HG02642 (cell line): Measurements from ENCODE around the gene DPYSL4.

Source experiments
- ATAC-seq: cut with Tn5 transposase; IDR thresholded peaks from one replicate; pipeline ENCODE4 v1.9.1; 2021; ENCODE audit warnings: mild to moderate bottlenecking; ENCODE audit not compliant: unreplicated experiment, poor library complexity

DPYSL4 gene

DNA sequence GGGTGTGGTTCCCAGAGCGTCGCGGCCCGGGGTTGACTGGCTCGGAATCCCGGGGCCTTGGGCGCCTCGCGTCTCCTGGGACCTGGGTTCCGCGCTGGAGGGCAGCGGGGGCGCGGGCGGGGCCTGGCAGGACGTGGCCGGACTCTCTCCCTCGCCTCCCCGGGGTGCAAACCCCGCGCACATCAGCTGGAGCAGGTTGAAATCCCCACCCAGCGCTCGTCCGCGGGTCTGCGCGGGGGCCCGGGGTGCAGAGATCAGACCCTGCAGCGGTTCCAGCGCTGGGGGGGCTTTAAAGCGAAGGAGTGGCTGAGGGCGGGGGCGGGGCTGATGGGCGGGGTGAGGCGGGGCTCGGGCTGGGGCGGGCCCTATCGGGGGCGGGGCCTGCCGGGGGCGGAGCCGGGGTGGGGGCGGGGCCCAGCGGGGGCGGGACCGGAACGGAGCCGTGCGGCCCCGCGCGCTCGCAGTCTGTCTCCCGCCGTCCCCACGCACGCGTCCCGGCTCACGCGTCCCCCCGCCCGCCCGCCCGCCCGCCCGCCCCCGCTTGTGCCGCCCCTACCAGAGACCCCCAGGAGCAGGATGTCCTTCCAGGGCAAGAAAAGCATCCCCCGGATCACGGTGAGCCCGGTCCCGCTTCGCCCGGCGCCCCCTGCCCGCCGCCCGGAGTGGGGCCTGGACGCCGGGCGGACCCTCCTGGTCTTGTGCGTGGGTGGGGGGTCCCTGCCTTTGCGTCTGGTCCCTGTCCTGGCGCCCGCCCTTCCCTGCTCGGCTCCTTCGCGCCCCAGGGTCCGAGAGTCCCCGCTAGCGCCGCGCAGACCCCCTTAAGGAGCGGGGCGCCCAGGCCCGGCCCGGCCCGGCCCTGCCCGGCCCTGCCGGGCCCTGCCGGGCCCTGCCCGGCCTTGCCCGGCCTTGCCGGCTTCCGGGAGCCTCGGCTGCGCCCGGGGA, at the start of gene DPYSL4:
TSS of gene DPYSL4 (plus strand) at position 461 of the 942 bp plus-strand sequence. CDS start at position 577, 116 bp downstream.
- ATAC-seq = peak; percentile 46

DNA sequence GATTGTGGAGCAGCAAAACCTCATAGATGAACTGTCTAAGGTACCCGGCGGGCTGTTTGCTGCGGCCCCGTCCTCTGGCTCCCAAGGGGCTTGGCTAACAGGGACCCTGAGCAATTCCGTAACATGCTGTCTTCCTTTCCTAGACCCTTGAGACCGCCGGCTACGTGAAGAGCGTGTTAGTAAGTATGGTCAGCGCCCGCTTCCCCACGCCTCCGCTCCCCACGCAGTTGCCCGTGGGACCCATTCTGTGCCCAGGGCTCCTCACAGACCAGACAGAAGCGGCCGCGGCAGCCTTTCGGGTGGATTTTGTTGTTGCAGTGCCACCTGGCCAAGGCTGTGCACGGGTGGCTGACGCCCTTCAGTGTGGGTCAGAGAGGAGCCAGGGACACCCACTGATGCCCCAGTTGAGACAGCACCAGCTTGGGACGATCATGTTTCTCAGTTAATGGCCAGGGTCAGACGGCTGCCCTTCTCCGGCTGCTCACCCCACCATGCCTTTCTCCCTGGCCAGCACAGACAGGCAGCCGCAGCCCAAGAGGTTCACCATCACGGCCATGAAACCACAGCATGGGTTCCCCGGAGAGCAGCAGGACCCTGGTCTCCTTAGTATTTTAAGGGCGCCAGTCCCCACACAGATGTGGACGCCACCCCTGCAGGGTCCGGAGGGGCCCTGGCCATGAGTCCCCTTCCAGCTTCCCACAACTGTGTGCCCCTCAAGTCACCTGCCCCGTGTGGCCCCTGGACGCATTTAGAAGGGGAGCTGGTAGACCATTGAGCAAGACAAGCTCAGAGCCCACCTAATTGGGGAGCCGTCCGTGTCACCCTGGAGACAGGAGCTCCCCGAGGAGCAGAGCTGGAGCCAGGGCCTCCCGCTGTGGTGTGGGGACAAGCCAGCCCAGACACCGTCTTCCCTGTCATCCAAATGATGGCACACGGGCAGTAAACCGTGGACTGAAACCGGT, 49.4 kb upstream of the DPYSL4 start:
- ATAC-seq = no peak

DNA sequence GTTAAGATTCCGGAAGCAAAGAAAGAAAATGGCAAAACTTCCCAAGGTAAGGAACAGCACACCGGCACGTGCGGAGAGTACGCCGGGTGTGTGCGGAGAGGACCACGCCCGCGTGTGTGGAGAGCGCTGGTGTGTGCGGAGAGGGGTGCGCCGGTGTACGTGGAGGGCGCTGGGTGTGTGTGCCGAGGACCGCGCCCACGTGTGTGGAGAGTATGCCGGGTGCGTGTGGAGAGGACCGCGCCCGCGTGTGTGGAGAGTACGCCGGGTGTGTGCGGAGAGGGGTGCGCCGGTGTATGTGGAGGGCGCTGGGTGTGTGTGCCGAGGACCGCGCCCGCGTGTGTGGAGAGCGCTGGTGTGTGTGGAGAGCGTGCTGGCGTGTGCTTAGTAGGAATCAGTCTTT, 48.6 kb upstream of the DPYSL4 start:
- ATAC-seq = no peak

- ATAC-seq = no peak
Measured at GRCh38 chr10:132138596-132138995, 48.2 kb upstream of the DPYSL4 start.

DNA sequence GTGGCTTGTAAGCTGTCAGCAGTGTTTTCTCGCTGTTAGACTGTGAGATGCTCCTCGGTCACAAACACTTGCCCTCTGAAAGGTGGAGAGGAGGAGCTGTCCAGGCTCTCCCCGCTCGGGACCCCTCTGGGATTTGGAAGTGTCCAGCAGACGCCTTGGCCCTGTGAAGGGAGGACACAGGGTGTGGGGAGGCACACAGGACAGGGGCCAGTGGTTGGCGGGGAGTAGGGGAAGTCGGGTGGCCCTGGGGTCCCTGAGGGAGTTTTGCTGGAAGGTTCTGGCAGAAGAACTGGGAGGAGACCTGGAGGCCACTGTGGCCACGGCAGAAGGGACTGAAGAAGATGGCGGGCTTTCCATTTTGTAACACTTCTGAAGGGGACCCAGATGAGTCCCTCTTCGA, 47.2 kb upstream of the DPYSL4 start:
- ATAC-seq = no peak

- ATAC-seq = no peak
Measured at GRCh38 chr10:132140167-132140925, 46.4 kb upstream of the DPYSL4 start.

GRCh38 chr10:132141076-132141475, 45.7 kb upstream of the DPYSL4 start:
- no peak for ATAC-seq

DNA sequence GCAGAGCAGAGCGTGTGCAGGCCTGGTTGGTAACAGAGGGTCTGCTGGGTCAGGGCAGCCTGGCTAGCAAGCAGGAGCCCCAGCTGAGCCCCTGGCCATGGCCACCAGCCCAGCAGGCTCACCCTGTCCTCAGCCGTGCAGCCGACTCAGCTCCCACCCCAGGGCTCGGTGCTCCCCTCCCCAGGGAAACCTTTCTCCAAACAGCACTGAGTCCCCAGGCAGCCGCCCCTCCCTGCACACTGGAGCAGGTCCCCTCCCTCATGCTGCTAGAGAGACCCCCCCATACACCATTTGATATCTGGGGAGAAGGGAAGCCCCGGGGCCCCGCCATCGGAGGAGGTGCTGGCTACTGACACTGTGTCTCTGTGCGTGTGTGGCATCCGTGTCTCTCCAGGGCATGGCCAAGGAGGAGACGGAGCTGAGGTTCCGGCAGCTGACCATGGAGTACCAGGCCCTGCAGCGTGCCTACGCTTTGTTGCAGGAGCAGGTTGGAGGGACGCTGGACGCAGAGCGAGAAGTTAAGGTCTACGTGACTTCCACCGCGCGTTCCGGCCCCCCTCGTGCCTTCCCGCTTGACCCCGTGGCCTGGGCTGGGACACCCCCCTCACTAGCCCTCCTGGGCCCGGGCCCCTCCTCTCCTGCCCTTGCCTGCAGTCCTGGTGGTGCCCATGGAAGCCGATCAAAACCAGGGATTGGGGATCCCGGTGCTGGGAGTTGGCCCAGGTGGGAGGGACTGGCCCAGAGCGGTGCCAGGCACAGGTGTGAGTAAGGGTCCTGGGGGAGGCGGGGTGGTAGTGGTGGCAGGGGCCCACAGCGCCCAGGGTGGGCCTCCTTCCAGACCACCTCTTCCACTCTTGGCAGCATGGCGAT, 45.0 kb upstream of the DPYSL4 start:
- no peak for ATAC-seq

DNA sequence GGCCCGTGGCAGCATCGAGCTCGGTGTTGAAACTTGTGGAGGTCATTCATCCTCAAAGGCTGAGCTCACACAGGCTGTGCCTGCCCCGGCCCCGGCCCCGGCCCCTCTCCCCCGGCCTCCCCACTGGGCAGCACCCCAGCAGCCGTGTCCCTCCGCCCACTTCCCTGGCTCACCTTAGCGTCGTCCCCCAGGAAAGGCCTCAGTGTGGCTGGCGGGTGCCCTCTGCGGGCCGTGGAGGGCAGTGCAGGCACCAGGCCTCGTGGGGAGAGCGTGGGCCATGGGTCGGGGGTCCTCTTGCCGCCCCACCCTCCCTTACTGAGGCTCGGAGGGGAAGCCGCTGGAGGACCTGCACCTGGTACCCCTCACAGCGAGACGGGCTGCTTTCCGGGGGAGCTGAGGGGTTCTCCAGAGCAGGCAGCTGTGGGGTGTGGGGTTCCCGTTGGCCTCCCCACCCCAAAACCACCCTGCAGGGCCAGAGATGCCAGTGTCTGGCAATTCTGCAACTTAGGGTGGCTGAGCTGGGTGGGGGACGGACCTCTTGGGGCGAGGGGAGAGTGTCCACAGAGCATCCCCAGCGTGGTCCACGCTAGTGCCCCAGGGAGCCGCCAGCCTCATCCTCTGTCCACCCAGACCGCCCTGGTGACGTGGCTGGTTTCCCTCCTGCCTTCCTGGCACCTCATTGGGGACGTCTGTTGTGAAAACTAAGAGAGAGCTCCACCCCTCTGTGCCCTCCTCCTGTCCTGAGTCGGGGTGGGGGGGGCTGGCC, 44.2 kb upstream of the DPYSL4 start:
- peak; percentile 60 for ATAC-seq

DNA sequence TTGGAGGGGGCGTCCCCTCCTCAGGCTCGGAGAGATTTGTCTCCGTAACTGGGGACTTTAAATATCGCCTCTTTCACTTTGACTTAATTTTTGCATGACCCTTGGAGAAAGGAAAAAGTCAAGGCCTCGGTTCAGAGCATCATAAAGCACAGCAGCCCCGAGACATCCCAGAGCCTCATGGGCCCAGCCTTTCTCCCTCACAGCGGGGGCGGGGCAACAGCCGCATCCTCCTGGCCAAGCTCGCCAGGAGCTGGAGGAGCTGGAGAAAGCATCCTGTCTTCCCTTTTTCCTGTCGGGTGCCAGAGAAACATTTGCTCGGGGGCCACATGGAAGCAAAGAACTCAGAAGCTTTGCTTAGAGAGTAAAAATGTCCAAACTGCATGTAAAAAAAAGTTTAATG, 43.6 kb upstream of the DPYSL4 start:
- no peak for ATAC-seq

- ATAC-seq = no peak
Measured at GRCh38 chr10:132144086-132144485, 42.7 kb upstream of the DPYSL4 start.

- no peak for ATAC-seq
Measured at GRCh38 chr10:132145002-132145401, 41.7 kb upstream of the DPYSL4 start.

DNA sequence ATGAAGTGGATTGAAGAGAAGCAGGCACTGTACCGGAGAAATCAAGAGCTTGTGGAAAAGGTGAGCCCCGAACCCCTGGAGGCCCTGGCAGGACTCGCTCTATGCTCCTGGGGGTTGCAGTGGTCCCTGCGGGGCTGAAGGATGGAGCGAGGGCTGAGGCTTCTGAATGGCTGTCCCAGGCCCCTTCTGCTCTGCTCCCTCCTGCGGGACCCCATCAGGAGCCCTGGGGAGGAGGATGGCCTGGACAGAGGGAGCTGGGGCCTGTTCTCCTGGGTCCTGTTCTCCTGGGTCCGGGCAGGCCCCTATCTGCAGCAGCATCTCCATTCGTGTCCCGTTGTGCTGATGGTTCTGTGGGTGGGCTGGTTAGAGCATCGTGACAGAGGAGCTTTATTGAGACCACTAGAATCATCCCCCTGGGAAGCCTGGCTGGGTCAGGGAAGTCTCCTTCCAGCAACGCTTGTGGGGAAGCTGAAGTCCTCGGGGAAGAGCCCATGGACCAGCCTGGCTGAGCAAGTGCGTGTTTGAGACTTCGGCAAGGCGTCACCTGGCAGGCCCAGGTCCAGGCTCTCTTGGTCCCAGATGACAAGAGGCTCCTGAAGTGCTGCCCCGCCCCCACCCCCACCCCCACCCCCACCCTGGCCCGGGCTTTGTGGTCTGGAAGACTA, 41.1 kb upstream of the DPYSL4 start:
- ATAC-seq = no peak

GRCh38 chr10:132146271-132146671, 40.5 kb upstream of the DPYSL4 start:
- ATAC-seq = no peak

- no peak for ATAC-seq
Measured at GRCh38 chr10:132146941-132147915, 39.5 kb upstream of the DPYSL4 start.

DNA sequence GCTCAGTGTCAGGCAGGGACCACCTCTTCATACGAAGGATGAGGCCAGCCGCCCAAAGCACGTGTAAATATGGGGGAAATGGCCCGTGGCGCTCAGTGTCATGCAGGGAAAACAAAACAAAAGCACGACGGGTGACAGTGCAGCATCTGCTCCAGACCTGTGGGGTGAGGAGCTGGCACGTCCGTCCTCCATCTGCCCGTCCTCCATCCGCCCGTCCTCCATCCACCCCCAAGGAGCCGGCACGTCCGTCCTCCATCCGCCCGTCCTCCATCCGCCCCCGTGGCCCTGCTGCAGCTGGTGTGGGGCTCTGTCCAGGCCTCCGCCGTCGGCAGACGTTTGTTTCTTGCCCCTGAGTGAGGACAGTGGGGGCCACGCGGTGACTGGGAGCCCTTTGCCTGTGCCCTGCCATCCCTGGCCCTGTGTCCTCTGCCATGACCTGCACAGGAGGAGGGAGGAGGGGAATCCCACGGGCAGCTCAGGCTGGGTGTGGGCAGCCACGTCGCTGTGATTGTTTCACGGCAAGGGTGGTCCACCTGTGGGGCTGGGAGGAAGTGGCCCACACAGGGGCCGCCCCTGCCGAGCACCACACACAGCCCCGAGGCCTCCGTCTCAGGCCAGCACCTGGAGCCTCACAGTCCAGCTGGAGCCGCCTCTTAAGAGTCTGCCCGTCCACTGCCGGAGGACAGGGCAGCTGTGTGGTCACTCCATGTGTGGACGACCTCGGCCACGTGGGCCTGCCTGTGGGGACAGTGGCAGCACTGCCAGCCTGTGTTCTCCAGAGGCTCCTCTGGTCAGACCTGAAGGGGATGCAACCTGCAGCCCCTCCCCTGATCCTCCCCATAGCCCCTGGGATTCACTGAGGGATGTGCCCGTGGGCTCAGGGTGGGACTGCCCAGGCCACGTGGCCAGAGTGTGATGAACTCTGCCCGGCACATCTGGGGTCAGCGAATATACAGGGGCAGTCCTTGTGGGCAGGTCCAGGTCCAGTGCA, 38.2 kb upstream of the DPYSL4 start:
- ATAC-seq = no peak
